Fibroblast of lung (primary cell): Measurements from ENCODE around the gene ZNF407. TPM values are rescaled to one million over a fixed set of nuclear protein-coding genes. Genes with fewer than 3 reads are reported as not detected.

Experiments
- DNase-seq, 2 donors: peaks; one replicate each; pipeline versions ENCODE4 v3.0.0 to v3.0.0-alpha.2; 2010; ENCODE audit warnings: low read depth in 2 of 2
- H2AFZ ChIP-seq: 2 replicates; pipeline ENCODE4 v1.5.1; 2012; ENCODE audit warnings: low read length, control low read depth, inconsistent platforms
- H3K27ac ChIP-seq: 2 replicates; pipeline ENCODE4 v1.5.1; 2011; ENCODE audit warnings: low read length, control low read depth; ENCODE audit not compliant: insufficient read depth
- H3K27me3 ChIP-seq: 2 replicates; pipeline ENCODE4 v1.5.1; 2011; ENCODE audit warnings: mild to moderate bottlenecking, low read length; ENCODE audit not compliant: control insufficient read depth, insufficient read depth
- H3K36me3 ChIP-seq: 2 replicates; pipeline ENCODE4 v1.5.1; 2011; ENCODE audit warnings: low read length; ENCODE audit not compliant: control insufficient read depth, insufficient read depth
- H3K4me1 ChIP-seq: 2 replicates; pipeline ENCODE4 v1.5.1; 2011; ENCODE audit warnings: low read length; ENCODE audit not compliant: control insufficient read depth, insufficient read depth; ENCODE audit errors: extremely low read depth
- H3K4me2 ChIP-seq: 2 replicates; pipeline ENCODE4 v1.5.1; 2011; ENCODE audit warnings: low read length, control low read depth; ENCODE audit not compliant: insufficient read depth; ENCODE audit errors: extremely low read depth
- H3K4me3 ChIP-seq, 4 experiments: fragments of 200-600 bp in 1 of 4; sonication (generic) in 1 of 4; replicated peaks in 1 of 4; 2 replicates each; pipeline ENCODE4 v1.5.1; 2011 to 2016; ENCODE audit warnings: low read length in 4 of 4, low read depth in 3 of 4, mild to moderate bottlenecking in 3 of 4, control low read depth in 2 of 4, inconsistent platforms in 1 of 4, mixed read lengths in 1 of 4; ENCODE audit not compliant: insufficient read depth in 1 of 4; ENCODE audit errors: control extremely low read depth in 1 of 4
- H3K79me2 ChIP-seq: 2 replicates; pipeline ENCODE4 v1.5.1; 2012; ENCODE audit warnings: mild to moderate bottlenecking, low read length, inconsistent platforms; ENCODE audit not compliant: control insufficient read depth, insufficient read depth
- H3K9ac ChIP-seq: 2 replicates; pipeline ENCODE4 v1.5.1; 2011; ENCODE audit warnings: mild to moderate bottlenecking, low read length, control low read depth; ENCODE audit not compliant: insufficient read depth
- H3K9me3 ChIP-seq: 2 replicates; pipeline ENCODE4 v1.5.1; 2012; ENCODE audit warnings: low read depth, low read length; ENCODE audit not compliant: control insufficient read depth, insufficient read depth
- H4K20me1 ChIP-seq: 2 replicates; pipeline ENCODE4 v1.5.1; 2011; ENCODE audit warnings: low read length; ENCODE audit not compliant: control insufficient read depth, insufficient read depth; ENCODE audit errors: extremely low read depth
- CTCF ChIP-seq, 2 donors: IDR thresholded peaks in 1 of 2; conservative IDR thresholded peaks in 1 of 2; 1 replicate in 1 of 2; 2 replicates in 1 of 2; pipeline ENCODE4 v1.5.1; 2011 to 2012; ENCODE audit warnings: low read length in 2 of 2, control low read depth in 1 of 2, inconsistent platforms in 1 of 2, low read depth in 1 of 2, mild to moderate bottlenecking in 1 of 2
- EZH2 ChIP-seq: IDR thresholded peaks from 2 replicates; pipeline ENCODE4 v1.5.1; 2012; ENCODE audit warnings: low read length, control low read depth, mild to moderate bottlenecking; ENCODE audit errors: missing control alignments
- polyA plus RNA-seq, 2 donors: library from polyadenylated mRNA; depleted of rRNA in 1 of 2; stranded (reverse) in 1 of 2; unstranded in 1 of 2; fragments of >200 nt; gene quantifications; 2 replicates each; pipeline ENCODE4 v1.2.1, GENCODE V29; 2011 to 2012; ENCODE audit warnings: missing spikeins in 1 of 2
- total RNA-seq: library from RNA; depleted of rRNA; stranded (reverse); fragments of >200 nt; gene quantifications from 2 replicates; pipeline ENCODE4 v1.2.1, GENCODE V29; 2014

Gene ZNF407
- total and polyA plus RNA-seq, 2 donors (not counting 1 experiment from before 2014, with no cell fraction given), result 5.1 to 12.6 TPM

GRCh38 chr18:74728586-74728985 is 130.9 kb downstream of the ZNF407 start:
- Histone ChIP-seq H3K36me3 (peaks cover 2% of the 10 kb centered on the region), H3K4me2 (no peak overlapping the region), H3K27me3 (no peaks in the 10 kb centered on the region), H3K9me3 (no peaks in the 10 kb centered on the region), H3K4me1 (no peaks in the 10 kb centered on the region), H4K20me1 (no peaks in the 10 kb centered on the region), H3K4me3 (no peak overlapping the region), H3K9ac (no peak overlapping the region), H2AFZ (no peak overlapping the region), H3K27ac (no peak overlapping the region), H3K79me2 (no peaks in the 10 kb centered on the region)
- TF ChIP-seq EZH2, result no peak
- TF ChIP-seq CTCF (conservative IDR thresholded peaks at IDR 0.05 in 1 of 2, IDR thresholded peaks at IDR 0.05 in 1 of 2; ENCODE audit: low read depth in 1 of 2, low read length in 2 of 2), result no peak
- no peak for DNase-seq

GRCh38 chr18:74731097-74731496 is 133.4 kb downstream of the ZNF407 start:
- TF ChIP-seq CTCF (conservative IDR thresholded peaks at IDR 0.05 in 1 of 2, IDR thresholded peaks at IDR 0.05 in 1 of 2; ENCODE audit: low read depth in 1 of 2, low read length in 2 of 2), result no peak
- TF ChIP-seq EZH2, result no peak
- Histone ChIP-seq H3K27me3 (no peaks in the 10 kb centered on the region), H2AFZ (no peak overlapping the region), H3K9me3 (no peaks in the 10 kb centered on the region), H3K4me2 (peak overlapping the region; percentile 5), H3K9ac (no peak overlapping the region), H3K36me3 (peaks cover 2% of the 10 kb centered on the region), H3K79me2 (no peaks in the 10 kb centered on the region), H3K27ac (no peak overlapping the region), H3K4me3 (no peak overlapping the region), H3K4me1 (no peaks in the 10 kb centered on the region), H4K20me1 (no peaks in the 10 kb centered on the region)
- peak; percentile 47 to 87 for DNase-seq

GRCh38 chr18:74732380-74732779 is 134.7 kb downstream of the ZNF407 start:
- no peak for DNase-seq
- Histone ChIP-seq H3K27ac (no peak overlapping the region), H3K4me1 (no peaks in the 10 kb centered on the region), H3K9ac (no peak overlapping the region), H4K20me1 (no peaks in the 10 kb centered on the region), H2AFZ (no peak overlapping the region), H3K79me2 (no peaks in the 10 kb centered on the region), H3K36me3 (peaks cover 2% of the 10 kb centered on the region), H3K27me3 (no peaks in the 10 kb centered on the region), H3K9me3 (no peaks in the 10 kb centered on the region), H3K4me2 (no peak overlapping the region), H3K4me3 (no peak overlapping the region)
- no peak for TF ChIP-seq EZH2
- no peak for TF ChIP-seq CTCF (conservative IDR thresholded peaks at IDR 0.05 in 1 of 2, IDR thresholded peaks at IDR 0.05 in 1 of 2; ENCODE audit: low read depth in 1 of 2, low read length in 2 of 2)
